ENCODE data around the gene HS3ST5.

GRCh38 chr6:114267897-114268296 lies 74.9 kb downstream of the HS3ST5 start:
- no peak for TF ChIP-seq CTCF (IDR thresholded peaks at IDR 0.05)
- no peak for TF ChIP-seq POLR2AphosphoS5 (IDR thresholded peaks at IDR 0.05)

All from breast epithelium (tissue), 3 donors.